ENCODE data around the gene ARIH1.

GRCh38 chr15:72584006-72584405, 109.9 kb downstream of the ARIH1 start:
- TF ChIP-seq CTCF (IDR thresholded peaks at IDR 0.05 in 8 of 11, conservative IDR thresholded peaks at IDR 0.05 in 3 of 11) (no peak), POLR2A (IDR thresholded peaks at IDR 0.05) (no peak), POLR2AphosphoS5 (IDR thresholded peaks at IDR 0.05) (no peak)

Measured in spleen (tissue), 7 donors.